Liver (tissue), 3 donors: ENCODE results near the gene DMD.

ENCODE experiments used
- EGR1 ChIP-seq, 2 donors: IDR thresholded peaks; 2 replicates each; pipeline ENCODE4 v1.6.1; 2016 to 2018; ENCODE audit warnings: antibody characterized with exemption in 2 of 2, low read depth in 2 of 2
- FOXA1 ChIP-seq: IDR thresholded peaks from 2 replicates; pipeline ENCODE4 v1.6.1; 2016; ENCODE audit warnings: antibody characterized with exemption
- HNF4A ChIP-seq, 2 donors: conservative IDR thresholded peaks; 2 replicates each; pipeline ENCODE4 v1.6.1; 2016; ENCODE audit warnings: antibody characterized with exemption in 2 of 2, mild to moderate bottlenecking in 2 of 2
- JUND ChIP-seq, 2 donors: IDR thresholded peaks; 2 replicates each; pipeline ENCODE4 v1.6.1; 2016; ENCODE audit warnings: antibody characterized with exemption in 2 of 2
- RAD21 ChIP-seq, 2 donors: IDR thresholded peaks; 2 replicates each; pipeline ENCODE4 v1.6.1; 2016; ENCODE audit warnings: antibody characterized with exemption in 2 of 2, mild to moderate bottlenecking in 2 of 2
- RXRA ChIP-seq, 2 donors: IDR thresholded peaks; 2 replicates each; pipeline ENCODE4 v1.6.1; 2017 to 2018; ENCODE audit warnings: antibody characterized with exemption in 2 of 2, mild to moderate bottlenecking in 1 of 2
- SP1 ChIP-seq: IDR thresholded peaks from 2 replicates; pipeline ENCODE4 v1.6.1; 2018; ENCODE audit warnings: antibody characterized with exemption, mild to moderate bottlenecking
- YY1 ChIP-seq: IDR thresholded peaks from 2 replicates; pipeline ENCODE4 v1.6.1; 2016; ENCODE audit warnings: antibody characterized with exemption, mild to moderate bottlenecking
- ZBTB33 ChIP-seq: IDR thresholded peaks from 2 replicates; pipeline ENCODE4 v1.6.1; 2016; ENCODE audit warnings: antibody characterized with exemption
- TF ChIP-seq, protein P1 (sequence below): fragments of 150-350 bp; IDR thresholded peaks from 2 replicates; pipeline ENCODE4 v1.5.1; 2017; ENCODE audit warnings: improper control_type of control experiment, low read depth, low read length; ENCODE audit not compliant: missing input control
- TF ChIP-seq, protein P2 (sequence below): IDR thresholded peaks from 2 replicates; pipeline ENCODE4 v1.6.1; 2016; ENCODE audit warnings: antibody characterized with exemption, mild to moderate bottlenecking
- TF ChIP-seq, protein P3 (sequence below): IDR thresholded peaks from 2 replicates; pipeline ENCODE4 v1.6.1; 2016; ENCODE audit warnings: antibody characterized with exemption
- TF ChIP-seq, protein P4 (sequence below): IDR thresholded peaks from 2 replicates; pipeline ENCODE4 v1.6.1; 2016; ENCODE audit warnings: antibody characterized with exemption
- donor health status: healthy.
- donor health status: healthy.

- TF ChIP-seq, protein P1, sequence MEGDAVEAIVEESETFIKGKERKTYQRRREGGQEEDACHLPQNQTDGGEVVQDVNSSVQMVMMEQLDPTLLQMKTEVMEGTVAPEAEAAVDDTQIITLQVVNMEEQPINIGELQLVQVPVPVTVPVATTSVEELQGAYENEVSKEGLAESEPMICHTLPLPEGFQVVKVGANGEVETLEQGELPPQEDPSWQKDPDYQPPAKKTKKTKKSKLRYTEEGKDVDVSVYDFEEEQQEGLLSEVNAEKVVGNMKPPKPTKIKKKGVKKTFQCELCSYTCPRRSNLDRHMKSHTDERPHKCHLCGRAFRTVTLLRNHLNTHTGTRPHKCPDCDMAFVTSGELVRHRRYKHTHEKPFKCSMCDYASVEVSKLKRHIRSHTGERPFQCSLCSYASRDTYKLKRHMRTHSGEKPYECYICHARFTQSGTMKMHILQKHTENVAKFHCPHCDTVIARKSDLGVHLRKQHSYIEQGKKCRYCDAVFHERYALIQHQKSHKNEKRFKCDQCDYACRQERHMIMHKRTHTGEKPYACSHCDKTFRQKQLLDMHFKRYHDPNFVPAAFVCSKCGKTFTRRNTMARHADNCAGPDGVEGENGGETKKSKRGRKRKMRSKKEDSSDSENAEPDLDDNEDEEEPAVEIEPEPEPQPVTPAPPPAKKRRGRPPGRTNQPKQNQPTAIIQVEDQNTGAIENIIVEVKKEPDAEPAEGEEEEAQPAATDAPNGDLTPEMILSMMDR = no peak
- TF ChIP-seq RAD21 (IDR thresholded peaks at IDR 0.05) = no peak
- no peak for TF ChIP-seq HNF4A (conservative IDR thresholded peaks at IDR 0.05)
- TF ChIP-seq YY1 = no peak
- no peak for TF ChIP-seq RXRA (IDR thresholded peaks at IDR 0.05)
- no peak for TF ChIP-seq SP1
- TF ChIP-seq JUND (IDR thresholded peaks at IDR 0.05) = no peak
- TF ChIP-seq, protein P2, sequence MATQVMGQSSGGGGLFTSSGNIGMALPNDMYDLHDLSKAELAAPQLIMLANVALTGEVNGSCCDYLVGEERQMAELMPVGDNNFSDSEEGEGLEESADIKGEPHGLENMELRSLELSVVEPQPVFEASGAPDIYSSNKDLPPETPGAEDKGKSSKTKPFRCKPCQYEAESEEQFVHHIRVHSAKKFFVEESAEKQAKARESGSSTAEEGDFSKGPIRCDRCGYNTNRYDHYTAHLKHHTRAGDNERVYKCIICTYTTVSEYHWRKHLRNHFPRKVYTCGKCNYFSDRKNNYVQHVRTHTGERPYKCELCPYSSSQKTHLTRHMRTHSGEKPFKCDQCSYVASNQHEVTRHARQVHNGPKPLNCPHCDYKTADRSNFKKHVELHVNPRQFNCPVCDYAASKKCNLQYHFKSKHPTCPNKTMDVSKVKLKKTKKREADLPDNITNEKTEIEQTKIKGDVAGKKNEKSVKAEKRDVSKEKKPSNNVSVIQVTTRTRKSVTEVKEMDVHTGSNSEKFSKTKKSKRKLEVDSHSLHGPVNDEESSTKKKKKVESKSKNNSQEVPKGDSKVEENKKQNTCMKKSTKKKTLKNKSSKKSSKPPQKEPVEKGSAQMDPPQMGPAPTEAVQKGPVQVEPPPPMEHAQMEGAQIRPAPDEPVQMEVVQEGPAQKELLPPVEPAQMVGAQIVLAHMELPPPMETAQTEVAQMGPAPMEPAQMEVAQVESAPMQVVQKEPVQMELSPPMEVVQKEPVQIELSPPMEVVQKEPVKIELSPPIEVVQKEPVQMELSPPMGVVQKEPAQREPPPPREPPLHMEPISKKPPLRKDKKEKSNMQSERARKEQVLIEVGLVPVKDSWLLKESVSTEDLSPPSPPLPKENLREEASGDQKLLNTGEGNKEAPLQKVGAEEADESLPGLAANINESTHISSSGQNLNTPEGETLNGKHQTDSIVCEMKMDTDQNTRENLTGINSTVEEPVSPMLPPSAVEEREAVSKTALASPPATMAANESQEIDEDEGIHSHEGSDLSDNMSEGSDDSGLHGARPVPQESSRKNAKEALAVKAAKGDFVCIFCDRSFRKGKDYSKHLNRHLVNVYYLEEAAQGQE = no peak
- TF ChIP-seq ZBTB33 = no peak
- TF ChIP-seq EGR1 (IDR thresholded peaks at IDR 0.05; ENCODE audit: low read depth in 2 of 2) = no peak
- TF ChIP-seq FOXA1 = no peak
- TF ChIP-seq, protein P3, sequence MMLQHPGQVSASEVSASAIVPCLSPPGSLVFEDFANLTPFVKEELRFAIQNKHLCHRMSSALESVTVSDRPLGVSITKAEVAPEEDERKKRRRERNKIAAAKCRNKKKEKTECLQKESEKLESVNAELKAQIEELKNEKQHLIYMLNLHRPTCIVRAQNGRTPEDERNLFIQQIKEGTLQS = no peak
- TF ChIP-seq, protein P4, sequence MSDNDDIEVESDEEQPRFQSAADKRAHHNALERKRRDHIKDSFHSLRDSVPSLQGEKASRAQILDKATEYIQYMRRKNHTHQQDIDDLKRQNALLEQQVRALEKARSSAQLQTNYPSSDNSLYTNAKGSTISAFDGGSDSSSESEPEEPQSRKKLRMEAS = no peak
These were observed 1770.8 kb downstream of the DMD start for GRCh38 chrX:31440546-31440945.
